K562 (cell line): Measurements from ENCODE around the gene RECQL5. TPM values are rescaled to one million over a fixed set of nuclear protein-coding genes. Genes with fewer than 3 reads are reported as not detected.
A peak's percentile ranks its signal among the peaks of the same experiment; 100 is the strongest.

Experiments used
- ATF7 ChIP-seq: fragments of 450-650 bp; IDR thresholded peaks from 2 replicates; pipeline ENCODE4 v1.7.1; 2014; ENCODE audit warnings: mild to moderate bottlenecking, moderate library complexity
- E2F6 ChIP-seq, 2 experiments: IDR thresholded peaks; 2 replicates each; pipeline ENCODE4 v1.6.1; 2011; ENCODE audit warnings: borderline replicate concordance in 1 of 2, control low read depth in 1 of 2, low read depth in 1 of 2, low read length in 1 of 2, mild to moderate bottlenecking in 1 of 2, mixed read lengths in 1 of 2, moderate library complexity in 1 of 2; ENCODE audit not compliant: insufficient read depth in 1 of 2, insufficient read length in 1 of 2, poor library complexity in 1 of 2, severe bottlenecking in 1 of 2; ENCODE audit errors: extremely low read depth in 1 of 2
- FOXJ2 ChIP-seq: fragments of 200-800 bp; sonication (Bioruptor generic); IDR thresholded peaks from 2 replicates; pipeline ENCODE4 v1.6.1; 2016; ENCODE audit warnings: missing genetic modification characterization, missing compliant biosample characterization
- FOXK1 ChIP-seq: sonication (generic); formaldehyde crosslinking; IDR thresholded peaks from 2 replicates; pipeline ENCODE4 v1.8.0; 2022; ENCODE audit warnings: missing genetic modification reagents, mild to moderate bottlenecking, borderline replicate concordance
- HCFC1 ChIP-seq: IDR thresholded peaks from 2 replicates; pipeline ENCODE4 v1.6.1; 2012; ENCODE audit warnings: low read depth, low read length, improper control_type of control experiment
- HMGN3 ChIP-seq: IDR thresholded peaks from 2 replicates; pipeline ENCODE4 v1.6.1; 2011; ENCODE audit warnings: borderline replicate concordance, low read depth, mild to moderate bottlenecking, mixed read lengths, low read length; ENCODE audit not compliant: insufficient read length; ENCODE audit errors: extremely low read depth
- KDM1A ChIP-seq, 2 experiments: fragments of 450-650 bp; IDR thresholded peaks; 2 replicates each; pipeline ENCODE4 v1.6.1; 2016; ENCODE audit warnings: mild to moderate bottlenecking in 2 of 2
- L3MBTL2 ChIP-seq: fragments of 450-650 bp; IDR thresholded peaks from 2 replicates; pipeline ENCODE4 v1.6.1; 2016; ENCODE audit warnings: mild to moderate bottlenecking, moderate library complexity
- MAX ChIP-seq: sonication (generic); formaldehyde crosslinking; IDR thresholded peaks from 2 replicates; pipeline ENCODE4 v1.9.0; 2022; ENCODE audit warnings: mild to moderate bottlenecking, missing genetic modification reagents
- RAD21 ChIP-seq, 2 experiments: fragments of 250-450 bp in 1 of 2; fragments of 450-650 bp in 1 of 2; sonication (Bioruptor Pico) in 1 of 2; formaldehyde crosslinking in 1 of 2; IDR thresholded peaks in 1 of 2; conservative IDR thresholded peaks in 1 of 2; 2 replicates each; pipeline versions ENCODE4 v1.4.0 to v1.8.0; 2020 to 2022; ENCODE audit warnings: mild to moderate bottlenecking in 2 of 2, moderate library complexity in 1 of 2
- SIN3A ChIP-seq, 2 experiments: fragments of 150-350 bp in 1 of 2; IDR thresholded peaks; 2 replicates each; pipeline ENCODE4 v1.6.1; 2011 to 2016; ENCODE audit warnings: borderline replicate concordance in 2 of 2, low read depth in 2 of 2, low read length in 2 of 2, mild to moderate bottlenecking in 2 of 2, moderate library complexity in 2 of 2; ENCODE audit not compliant: control insufficient read depth in 1 of 2
- STAT5B ChIP-seq: fragments of 250-450 bp; sonication (Bioruptor Pico); IDR thresholded peaks from 2 replicates; pipeline ENCODE4 v1.8.0; 2021; ENCODE audit warnings: mild to moderate bottlenecking, inconsistent platforms
- YBX1 ChIP-seq: fragments of 450-650 bp; IDR thresholded peaks from 2 replicates; pipeline ENCODE4 v1.7.1; 2016; ENCODE audit warnings: mild to moderate bottlenecking
- ZBTB11 ChIP-seq, 3 experiments: fragments of 200-800 bp in 1 of 3; fragments of 250-450 bp in 1 of 3; fragments of 450-650 bp in 1 of 3; sonication (Bioruptor Pico) in 1 of 3; sonication (Bioruptor generic) in 1 of 3; formaldehyde crosslinking in 1 of 3; IDR thresholded peaks; 2 replicates each; pipeline versions ENCODE4 v1.6.1 to v1.8.0; 2016 to 2022; ENCODE audit warnings: mild to moderate bottlenecking in 2 of 3, missing genetic modification characterization in 2 of 3, missing compliant biosample characterization in 1 of 3, moderate library complexity in 1 of 3
- polyA plus RNA-seq, 8 experiments: library from polyadenylated mRNA; depleted of rRNA in 4 of 8; stranded (reverse) in 5 of 8; unstranded in 3 of 8; fragments of >200 nt; fragmentation: Nextera tagmentation in 2 of 8; fragmentation: Illumina TruSeq in 1 of 8; extraction: Ambion mirVana in 2 of 8; extraction: Trizol in 1 of 8; gene quantifications; 2 replicates each; pipeline versions ENCODE4 v1.2.1 to v1.2.3, GENCODE V29; 2011 to 2014; ENCODE audit warnings: inconsistent platforms in 1 of 8, missing spikeins in 1 of 8
- total RNA-seq, 7 experiments: library from RNA; depleted of rRNA in 6 of 7; stranded (reverse); fragments of >200 nt in 6 of 7; fragmentation: Illumina TruSeq in 2 of 7; extraction: Trizol in 2 of 7; gene quantifications; 2 replicates each; pipeline versions ENCODE4 v1.2.1 to v1.2.3, GENCODE V29; 2011 to 2021; ENCODE audit warnings: low replicate concordance in 1 of 7
- TF ChIP-seq, protein P1 (sequence below): fragments of 250-450 bp; sonication (Bioruptor Pico); IDR thresholded peaks from 2 replicates; pipeline ENCODE4 v1.4.0; 2020; ENCODE audit warnings: mild to moderate bottlenecking, moderate library complexity
- TF ChIP-seq, protein P2 (sequence below): fragments of 450-650 bp; IDR thresholded peaks from 2 replicates; pipeline ENCODE4 v1.6.1; 2016; ENCODE audit warnings: borderline replicate concordance

The RECQL5 gene
- total and polyA plus RNA-seq, 9 of the 15 experiments (the other 6 are each of a cell fraction or from before 2014, with no cell fraction given) = 4.1 to 34.8 (median 16.4) TPM

- TF ChIP-seq MAX (CRISPR knock-in tag) = peak; percentile 70
- TF ChIP-seq FOXJ2 (tag) = peak; percentile 74; the same call in 1 of the 2 replicates
- TF ChIP-seq STAT5B (CRISPR knock-in tag) = no peak
- TF ChIP-seq E2F6 (IDR thresholded peaks at IDR 0.05; ENCODE audit: borderline replicate concordance in 1 of 2, extremely low read depth in 1 of 2, insufficient read depth in 1 of 2, insufficient read length in 1 of 2, low read depth in 1 of 2, low read length in 1 of 2, poor library complexity in 1 of 2, severe bottlenecking in 1 of 2) = peak; percentile 82 to 88
- TF ChIP-seq, protein P1, sequence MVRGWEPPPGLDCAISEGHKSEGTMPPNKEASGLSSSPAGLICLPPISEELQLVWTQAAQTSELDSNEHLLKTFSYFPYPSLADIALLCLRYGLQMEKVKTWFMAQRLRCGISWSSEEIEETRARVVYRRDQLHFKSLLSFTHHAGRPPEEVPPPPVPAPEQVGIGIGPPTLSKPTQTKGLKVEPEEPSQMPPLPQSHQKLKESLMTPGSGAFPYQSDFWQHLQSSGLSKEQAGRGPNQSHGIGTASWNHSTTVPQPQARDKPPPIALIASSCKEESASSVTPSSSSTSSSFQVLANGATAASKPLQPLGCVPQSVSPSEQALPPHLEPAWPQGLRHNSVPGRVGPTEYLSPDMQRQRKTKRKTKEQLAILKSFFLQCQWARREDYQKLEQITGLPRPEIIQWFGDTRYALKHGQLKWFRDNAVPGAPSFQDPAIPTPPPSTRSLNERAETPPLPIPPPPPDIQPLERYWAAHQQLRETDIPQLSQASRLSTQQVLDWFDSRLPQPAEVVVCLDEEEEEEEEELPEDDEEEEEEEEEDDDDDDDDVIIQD (CRISPR knock-in tag) = no peak
- TF ChIP-seq HMGN3 = peak; percentile 59
- TF ChIP-seq SIN3A (IDR thresholded peaks at IDR 0.05; ENCODE audit: borderline replicate concordance in 2 of 2, control insufficient read depth in 1 of 2, low read depth in 2 of 2, low read length in 2 of 2) = peak; percentile 99 to 100
- TF ChIP-seq, protein P2, sequence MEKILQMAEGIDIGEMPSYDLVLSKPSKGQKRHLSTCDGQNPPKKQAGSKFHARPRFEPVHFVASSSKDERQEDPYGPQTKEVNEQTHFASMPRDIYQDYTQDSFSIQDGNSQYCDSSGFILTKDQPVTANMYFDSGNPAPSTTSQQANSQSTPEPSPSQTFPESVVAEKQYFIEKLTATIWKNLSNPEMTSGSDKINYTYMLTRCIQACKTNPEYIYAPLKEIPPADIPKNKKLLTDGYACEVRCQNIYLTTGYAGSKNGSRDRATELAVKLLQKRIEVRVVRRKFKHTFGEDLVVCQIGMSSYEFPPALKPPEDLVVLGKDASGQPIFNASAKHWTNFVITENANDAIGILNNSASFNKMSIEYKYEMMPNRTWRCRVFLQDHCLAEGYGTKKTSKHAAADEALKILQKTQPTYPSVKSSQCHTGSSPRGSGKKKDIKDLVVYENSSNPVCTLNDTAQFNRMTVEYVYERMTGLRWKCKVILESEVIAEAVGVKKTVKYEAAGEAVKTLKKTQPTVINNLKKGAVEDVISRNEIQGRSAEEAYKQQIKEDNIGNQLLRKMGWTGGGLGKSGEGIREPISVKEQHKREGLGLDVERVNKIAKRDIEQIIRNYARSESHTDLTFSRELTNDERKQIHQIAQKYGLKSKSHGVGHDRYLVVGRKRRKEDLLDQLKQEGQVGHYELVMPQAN = peak; percentile 93
- peak; percentile 30; the same call in 1 of the 2 replicates for TF ChIP-seq HCFC1
- no peak for TF ChIP-seq YBX1
- 0 out of 2 replicates have a peak, but pooled peaks have one; percentile 35 for TF ChIP-seq FOXK1 (CRISPR knock-in tag)
- TF ChIP-seq ZBTB11 (CRISPR knock-in tag; IDR thresholded peaks at IDR 0.05) = no peak
- TF ChIP-seq ATF7 = peak; percentile 49
- TF ChIP-seq RAD21 (CRISPR knock-in tag; conservative IDR thresholded peaks at IDR 0.05 in 1 of 2, IDR thresholded peaks at IDR 0.05 in 1 of 2) = peak in 1 of 2 experiments; percentile 41; a peak in 2 of 4 replicates
- TF ChIP-seq L3MBTL2 = peak; percentile 93
- no peak for TF ChIP-seq KDM1A (IDR thresholded peaks at IDR 0.05)
Observed at GRCh38 chr17:75633486-75634375, 33.2 kb downstream of the RECQL5 start (continued).
